SH-SY5Y (cell line): ENCODE results near the gene TUFT1.

Experiments used
- GATA2 ChIP-seq: IDR thresholded peaks from 2 replicates; pipeline ENCODE4 v1.6.1; 2011; ENCODE audit warnings: mild to moderate bottlenecking, low read depth, low read length
- GATA3 ChIP-seq: IDR thresholded peaks from 2 replicates; pipeline ENCODE4 v1.6.1; 2011; ENCODE audit warnings: low read depth, mild to moderate bottlenecking, low read length, moderate library complexity

GRCh38 chr1:151594143-151594625 lies 54.1 kb downstream of the TUFT1 start:
- TF ChIP-seq GATA2 (no peak), GATA3 (no peak)
